ENCODE data around the gene KLHL3. TPM values are rescaled to one million over a fixed set of nuclear protein-coding genes. Genes with fewer than 3 reads are reported as not detected.

Gene KLHL3
- total RNA-seq, 1 donor from 2014 or later: 8.9 TPM

GRCh38 chr5:137598399-137598798 is 137.5 kb downstream of the KLHL3 start:
- no peak for FAIRE-seq
- no peak overlapping the region for H3K27ac Mint-ChIP-seq (ENCODE audit: unreplicated experiment)
- Histone ChIP-seq H3K79me2 (ENCODE audit: insufficient read depth, low read length) (no peaks in the 10 kb centered on the region), H3K4me1 (ENCODE audit: insufficient read depth, low read length) (no peaks in the 10 kb centered on the region), H2AFZ (ENCODE audit: low read depth, low read length) (no peak overlapping the region), H3K9ac (ENCODE audit: low read length) (no peak overlapping the region), H4K20me1 (ENCODE audit: insufficient read depth, low read length) (no peaks in the 10 kb centered on the region), H3K27me3 (ENCODE audit: insufficient read depth, low read length) (peaks cover 34% of the 10 kb centered on the region), H3K27ac (ENCODE audit: low read depth, low read length) (no peak overlapping the region), H3K36me3 (ENCODE audit: insufficient read depth, low read length) (no peaks in the 10 kb centered on the region), H3K4me3 (ENCODE audit: insufficient read depth, low read depth, low read length) (no peak overlapping the region), H3K9me3 (ENCODE audit: insufficient read depth, low read depth, low read length) (no peaks in the 10 kb centered on the region), H3K4me2 (ENCODE audit: low read length) (no peak overlapping the region)
- H3K27me3 Mint-ChIP-seq (ENCODE audit: low read depth, unreplicated experiment): peaks cover 59% of the 10 kb centered on the region
- H3K36me3 Mint-ChIP-seq (ENCODE audit: low read depth, unreplicated experiment): no peaks in the 10 kb centered on the region
- H3K4me3 Mint-ChIP-seq (ENCODE audit: unreplicated experiment): no peak overlapping the region
- no peak for DNase-seq (ENCODE audit: low read depth)
- TF ChIP-seq CTCF (IDR thresholded peaks at IDR 0.05; ENCODE audit: insufficient read depth, low read depth, low read length) (no peak), EZH2 (IDR thresholded peaks at IDR 0.05; ENCODE audit: insufficient read depth, low read length) (no peak)
- peaks cover 3% of the 10 kb centered on the region for H3K9me3 Mint-ChIP-seq (ENCODE audit: unreplicated experiment)
- no peaks in the 10 kb centered on the region for H3K4me1 Mint-ChIP-seq (ENCODE audit: low read depth, unreplicated experiment)

- H3K9ac ChIP-seq (ENCODE audit: low read length): no peak overlapping the region
- Mint-ChIP-seq H3K4me3 (ENCODE audit: unreplicated experiment) (no peak overlapping the region), H3K36me3 (ENCODE audit: low read depth, unreplicated experiment) (no peaks in the 10 kb centered on the region), H3K27ac (ENCODE audit: unreplicated experiment) (no peak overlapping the region), H3K4me1 (ENCODE audit: low read depth, unreplicated experiment) (no peaks in the 10 kb centered on the region), H3K9me3 (ENCODE audit: unreplicated experiment) (peaks cover 3% of the 10 kb centered on the region), H3K27me3 (ENCODE audit: low read depth, unreplicated experiment) (peaks cover 57% of the 10 kb centered on the region)
- H3K4me1 ChIP-seq (ENCODE audit: insufficient read depth, low read length): no peaks in the 10 kb centered on the region
- TF ChIP-seq EZH2 (IDR thresholded peaks at IDR 0.05; ENCODE audit: insufficient read depth, low read length): no peak
- no peak for TF ChIP-seq CTCF (IDR thresholded peaks at IDR 0.05; ENCODE audit: insufficient read depth, low read depth, low read length)
- H3K27me3 ChIP-seq (ENCODE audit: insufficient read depth, low read length): peaks cover 35% of the 10 kb centered on the region
- H3K9me3 ChIP-seq (ENCODE audit: insufficient read depth, low read depth, low read length): no peaks in the 10 kb centered on the region
- no peak overlapping the region for H2AFZ ChIP-seq (ENCODE audit: low read depth, low read length)
- no peak overlapping the region for H3K4me3 ChIP-seq (ENCODE audit: insufficient read depth, low read depth, low read length)
- H3K27ac ChIP-seq (ENCODE audit: low read depth, low read length): no peak overlapping the region
- DNase-seq (ENCODE audit: low read depth) (no peak), FAIRE-seq (no peak)
- H3K4me2 ChIP-seq (ENCODE audit: low read length): no peak overlapping the region
- H3K79me2 ChIP-seq (ENCODE audit: insufficient read depth, low read length): no peaks in the 10 kb centered on the region
- H3K36me3 ChIP-seq (ENCODE audit: insufficient read depth, low read length): no peaks in the 10 kb centered on the region
- H4K20me1 ChIP-seq (ENCODE audit: insufficient read depth, low read length): no peaks in the 10 kb centered on the region
Measured at GRCh38 chr5:137596941-137597340, 138.9 kb downstream of the KLHL3 start.

GRCh38 chr5:137595396-137596079 is 140.4 kb downstream of the KLHL3 start:
- no peaks in the 10 kb centered on the region for H3K9me3 Mint-ChIP-seq (ENCODE audit: unreplicated experiment)
- H3K27me3 Mint-ChIP-seq (ENCODE audit: low read depth, unreplicated experiment): peaks cover 49% of the 10 kb centered on the region
- no peak for DNase-seq (ENCODE audit: low read depth)
- H3K79me2 ChIP-seq (ENCODE audit: insufficient read depth, low read length): no peaks in the 10 kb centered on the region
- no peaks in the 10 kb centered on the region for H3K4me1 ChIP-seq (ENCODE audit: insufficient read depth, low read length)
- FAIRE-seq: no peak
- H3K9ac ChIP-seq (ENCODE audit: low read length): no peak overlapping the region
- H3K9me3 ChIP-seq (ENCODE audit: insufficient read depth, low read depth, low read length): no peaks in the 10 kb centered on the region
- H4K20me1 ChIP-seq (ENCODE audit: insufficient read depth, low read length): no peaks in the 10 kb centered on the region
- H3K36me3 Mint-ChIP-seq (ENCODE audit: low read depth, unreplicated experiment): no peaks in the 10 kb centered on the region
- no peak overlapping the region for H3K4me3 Mint-ChIP-seq (ENCODE audit: unreplicated experiment)
- no peak overlapping the region for H2AFZ ChIP-seq (ENCODE audit: low read depth, low read length)
- no peak overlapping the region for H3K4me2 ChIP-seq (ENCODE audit: low read length)
- H3K27ac Mint-ChIP-seq (ENCODE audit: unreplicated experiment): no peak overlapping the region
- no peaks in the 10 kb centered on the region for H3K36me3 ChIP-seq (ENCODE audit: insufficient read depth, low read length)
- no peak overlapping the region for H3K27ac ChIP-seq (ENCODE audit: low read depth, low read length)
- H3K27me3 ChIP-seq (ENCODE audit: insufficient read depth, low read length): peaks cover 28% of the 10 kb centered on the region
- no peaks in the 10 kb centered on the region for H3K4me1 Mint-ChIP-seq (ENCODE audit: low read depth, unreplicated experiment)
- H3K4me3 ChIP-seq (ENCODE audit: insufficient read depth, low read depth, low read length): no peak overlapping the region
- TF ChIP-seq EZH2 (IDR thresholded peaks at IDR 0.05; ENCODE audit: insufficient read depth, low read length) (no peak), CTCF (IDR thresholded peaks at IDR 0.05; ENCODE audit: insufficient read depth, low read depth, low read length) (no peak)

Data from astrocyte (in vitro differentiated cells and primary cell).